ENCODE results near the gene ALOX15B.
A peak's percentile ranks its signal among the peaks of the same experiment; 100 is the strongest.

The ALOX15B gene

GRCh38 chr17:7997186-7997585, 41.7 kb upstream of the ALOX15B start:
- Histone ChIP-seq H3K9me2 (replicated peaks; ENCODE audit: insufficient read depth, low read length) (no peaks in the 10 kb centered on the region), H3K9me3 (ENCODE audit: insufficient read depth, low read length) (no peaks in the 10 kb centered on the region), H3K4me3 (ENCODE audit: insufficient read depth, low read length, poor library complexity, severe bottlenecking) (no peak overlapping the region), H3K79me2 (ENCODE audit: insufficient read depth, low read length) (no peaks in the 10 kb centered on the region), H3K4me2 (ENCODE audit: low read depth, low read length, poor library complexity, severe bottlenecking) (no peak overlapping the region), H3K27me3 (ENCODE audit: low read length) (no peaks in the 10 kb centered on the region), H3K27ac (ENCODE audit: low read depth, low read length) (no peak overlapping the region), H3K9ac (ENCODE audit: low read length) (no peak overlapping the region), H3F3A (ENCODE audit: insufficient read depth) (peaks cover 2% of the 10 kb centered on the region; the same call in 1 of the 2 replicates), H3K36me3 (ENCODE audit: low read length) (no peaks in the 10 kb centered on the region), H2AFZ (ENCODE audit: low read depth, low read length, severe bottlenecking) (no peak overlapping the region), H4K20me1 (ENCODE audit: low read depth, low read length) (no peaks in the 10 kb centered on the region)
- TF ChIP-seq CTCF (IDR thresholded peaks at IDR 0.05; ENCODE audit: insufficient read depth, low read length, poor library complexity, severe bottlenecking): no peak
- TF ChIP-seq EZH2phosphoT487 (conservative IDR thresholded peaks at IDR 0.05; ENCODE audit: low read length): no peak

GRCh38 chr17:8001976-8002720, 36.7 kb upstream of the ALOX15B start, which contains the start of gene GUCY2D:
Gene GUCY2D, plus strand, starts transcription at chr17:8002615. Its CDS starts 433 bp downstream, at chr17:8003048.
- Histone ChIP-seq H3K9me2 (replicated peaks; ENCODE audit: insufficient read depth, low read length) (no peaks in the 10 kb centered on the region), H4K20me1 (ENCODE audit: low read depth, low read length) (no peaks in the 10 kb centered on the region), H3K9ac (ENCODE audit: low read length) (no peak within 1 kb of the TSS), H3K27me3 (ENCODE audit: low read length) (no peaks in the 10 kb centered on the region), H3K27ac (ENCODE audit: low read depth, low read length) (no peak within 1 kb of the TSS), H3K4me2 (ENCODE audit: low read depth, low read length, poor library complexity, severe bottlenecking) (peak within 1 kb of the TSS; percentile 8), H3K36me3 (ENCODE audit: low read length) (no peaks in the 10 kb centered on the region), H3F3A (ENCODE audit: insufficient read depth) (no peaks in the 10 kb centered on the region), H2AFZ (ENCODE audit: low read depth, low read length, severe bottlenecking) (no peak within 1 kb of the TSS), H3K9me3 (ENCODE audit: insufficient read depth, low read length) (no peaks in the 10 kb centered on the region), H3K79me2 (ENCODE audit: insufficient read depth, low read length) (no peaks in the 10 kb centered on the region), H3K4me3 (ENCODE audit: insufficient read depth, low read length, poor library complexity, severe bottlenecking) (no peak within 1 kb of the TSS)
- TF ChIP-seq CTCF (IDR thresholded peaks at IDR 0.05; ENCODE audit: insufficient read depth, low read length, poor library complexity, severe bottlenecking): no peak
- no peak for TF ChIP-seq EZH2phosphoT487 (conservative IDR thresholded peaks at IDR 0.05; ENCODE audit: low read length)

- Histone ChIP-seq H3K4me2 (ENCODE audit: low read depth, low read length, poor library complexity, severe bottlenecking) (no peak overlapping the region), H3K79me2 (ENCODE audit: insufficient read depth, low read length) (no peaks in the 10 kb centered on the region), H4K20me1 (ENCODE audit: low read depth, low read length) (no peaks in the 10 kb centered on the region), H3K27me3 (ENCODE audit: low read length) (no peaks in the 10 kb centered on the region), H3K9me3 (ENCODE audit: insufficient read depth, low read length) (no peaks in the 10 kb centered on the region), H3K4me3 (ENCODE audit: insufficient read depth, low read length, poor library complexity, severe bottlenecking) (no peak overlapping the region), H3K36me3 (ENCODE audit: low read length) (no peaks in the 10 kb centered on the region), H3K27ac (ENCODE audit: low read depth, low read length) (no peak overlapping the region), H3K9ac (ENCODE audit: low read length) (no peak overlapping the region), H3K9me2 (replicated peaks; ENCODE audit: insufficient read depth, low read length) (no peaks in the 10 kb centered on the region), H3F3A (ENCODE audit: insufficient read depth) (no peaks in the 10 kb centered on the region), H2AFZ (ENCODE audit: low read depth, low read length, severe bottlenecking) (no peak overlapping the region)
- no peak for TF ChIP-seq CTCF (IDR thresholded peaks at IDR 0.05; ENCODE audit: insufficient read depth, low read length, poor library complexity, severe bottlenecking)
Measured at GRCh38 chr17:8002721-8003593, 35.9 kb upstream of the ALOX15B start.
